ENCODE data around the gene EPC2.

- TF ChIP-seq POLR2A (IDR thresholded peaks at IDR 0.05; ENCODE audit: control extremely low read depth in 1 of 2, low read depth in 2 of 2, low read length in 2 of 2) (no peak), RAD21 (IDR thresholded peaks at IDR 0.05 in 1 of 2, conservative IDR thresholded peaks at IDR 0.05 in 1 of 2; ENCODE audit: low read depth in 2 of 2, low read length in 2 of 2) (no peak), CTCF (IDR thresholded peaks at IDR 0.05; ENCODE audit: control extremely low read depth in 1 of 3, insufficient read depth in 1 of 3, low read depth in 1 of 3, low read length in 3 of 3) (no peak), USF2 (IDR thresholded peaks at IDR 0.05; ENCODE audit: low read length) (no peak), RBBP5 (IDR thresholded peaks at IDR 0.05; ENCODE audit: borderline replicate concordance, low read depth, low read length) (no peak), SP1 (IDR thresholded peaks at IDR 0.05; ENCODE audit: low read depth, low read length) (no peak)
Observed at GRCh38 chr2:148756292-148756975, 111.9 kb downstream of the EPC2 start.

All from H1 (cell line).